Natural killer cell (primary cell): ENCODE results near the gene RFC4. TPM values are rescaled to one million over a fixed set of nuclear protein-coding genes. Genes with fewer than 3 reads are reported as not detected.

Source experiments
- ATAC-seq, 3 donors: fragments of 150-1000 bp in 2 of 3; fragments of 200-7000 bp in 1 of 3; cut with Tn5 transposase; 1 replicate in 1 of 3; 2 replicates in 2 of 3; pipeline ENCODE4 v1.10.0; 2021; ENCODE audit warnings: mild to moderate bottlenecking in 2 of 3, moderate library complexity in 2 of 3
- DNase-seq, 2 donors: peaks; one replicate each; pipeline versions ENCODE4 v3.0.0 to v3.0.0-alpha.2; 2013 to 2021; ENCODE audit warnings: mixed read lengths in 1 of 2
- H3K27ac ChIP-seq: one replicate; pipeline ENCODE4 v1.5.1; 2013; ENCODE audit warnings: mild to moderate bottlenecking, low read length
- H3K27me3 ChIP-seq: one replicate; pipeline ENCODE4 v1.6.1; 2013; ENCODE audit warnings: low read length; ENCODE audit not compliant: control insufficient read depth, insufficient read depth
- H3K36me3 ChIP-seq: one replicate; pipeline ENCODE4 v1.6.1; 2013; ENCODE audit warnings: low read length; ENCODE audit not compliant: control insufficient read depth, insufficient read depth
- H3K4me1 ChIP-seq: one replicate; pipeline ENCODE4 v1.6.1; 2013; ENCODE audit warnings: low read length; ENCODE audit not compliant: control insufficient read depth, insufficient read depth
- H3K4me3 ChIP-seq: one replicate; pipeline ENCODE4 v1.5.1; 2013; ENCODE audit warnings: low read length
- H3K9me3 ChIP-seq: one replicate; pipeline ENCODE4 v1.6.1; 2013; ENCODE audit warnings: low read length; ENCODE audit not compliant: control insufficient read depth, insufficient read depth
- H3K27ac Mint-ChIP-seq, 2 donors: one replicate each; pipeline ENCODE4 v1.8.0; 2022; ENCODE audit warnings: mild to moderate bottlenecking in 2 of 2, mixed read lengths in 2 of 2, moderate library complexity in 1 of 2
- H3K27me3 Mint-ChIP-seq, 2 donors: one replicate each; pipeline ENCODE4 v1.8.0; 2022; ENCODE audit warnings: low read depth in 2 of 2, mixed read lengths in 2 of 2
- H3K36me3 Mint-ChIP-seq: one replicate; pipeline ENCODE4 v1.8.0; 2022; ENCODE audit warnings: mixed read lengths
- H3K4me1 Mint-ChIP-seq, 2 donors: one replicate each; pipeline ENCODE4 v1.8.0; 2022; ENCODE audit warnings: mixed read lengths in 2 of 2
- H3K4me3 Mint-ChIP-seq: one replicate; pipeline ENCODE4 v1.8.0; 2022; ENCODE audit warnings: mild to moderate bottlenecking, moderate library complexity, mixed read lengths
- H3K9me3 Mint-ChIP-seq, 2 donors: one replicate each; pipeline ENCODE4 v1.8.0; 2022; ENCODE audit warnings: mixed read lengths in 2 of 2
- WGBS: methylation state at CpG from one replicate; pipeline ENCODE4 v1.1.7; 2013; ENCODE audit warnings: missing lambda C conversion rate; ENCODE audit not compliant: insufficient coverage; 5-methylcytosine and 5-hydroxymethylcytosine counted together
- intact Hi-C: fragments of 100-400 bp; cut with micrococcal nuclease; formaldehyde crosslinking; loops from one replicate; pipeline ENCODE4 v1.14.2; 2022
- total RNA-seq, 4 donors: library from RNA; stranded (reverse); fragments of 120-200 nt in 1 of 4; gene quantifications; one replicate each; pipeline versions ENCODE4 v1.2.3 to v1.2.4, GENCODE V29; 2013 to 2022
- TF ChIP-seq, protein P1 (sequence below): fragments of 200-600 bp; IDR thresholded peaks from one replicate; pipeline ENCODE4 v1.8.0; 2022; ENCODE audit warnings: antibody characterized with exemption

RFC4 gene
- total RNA-seq, 3 donors from 2014 or later (not counting 1 experiment from before 2014, with no cell fraction given): 16.8 to 21.6 (median 17.3) TPM

DNA sequence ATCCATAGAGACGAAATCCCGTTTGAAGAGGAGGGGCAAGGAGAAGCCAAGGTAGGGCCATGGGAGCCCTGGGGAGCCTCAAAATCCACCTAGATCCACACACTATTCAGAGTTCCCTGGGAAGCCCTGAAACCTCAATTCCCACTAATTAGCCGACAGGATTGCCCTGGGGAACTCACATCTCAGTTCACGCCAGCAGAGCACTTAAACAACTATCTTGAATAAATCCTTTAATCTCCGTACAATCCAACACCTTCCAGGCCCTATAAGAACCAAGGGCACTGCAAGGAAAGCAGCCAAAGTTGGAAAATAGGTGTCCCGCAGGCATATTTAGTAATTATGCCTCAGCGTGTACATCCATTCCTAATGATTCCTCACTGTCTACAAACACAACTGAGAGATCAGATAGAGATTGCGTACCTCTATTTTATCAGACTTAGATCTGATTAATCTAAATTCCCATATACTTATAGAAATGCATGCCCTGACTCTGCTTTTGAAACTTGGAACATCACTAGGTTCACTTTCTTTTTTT, 48.5 kb downstream of the RFC4 start:
- DNase-seq (no peak), ATAC-seq (no peak)
- Histone ChIP-seq H3K27ac (no peak overlapping the region), H3K36me3 (no peaks in the 10 kb centered on the region), H3K9me3 (no peaks in the 10 kb centered on the region), H3K4me3 (no peak overlapping the region), H3K27me3 (no peaks in the 10 kb centered on the region), H3K4me1 (no peaks in the 10 kb centered on the region)
- Mint-ChIP-seq H3K27ac (no peak overlapping the region), H3K4me3 (no peak overlapping the region), H3K9me3 (no peaks in the 10 kb centered on the region), H3K36me3 (no peaks in the 10 kb centered on the region), H3K27me3 (peaks cover 11 to 23% of the 10 kb centered on the region in 2 donors), H3K4me1 (no peaks in the 10 kb centered on the region)
- TF ChIP-seq, protein P1, sequence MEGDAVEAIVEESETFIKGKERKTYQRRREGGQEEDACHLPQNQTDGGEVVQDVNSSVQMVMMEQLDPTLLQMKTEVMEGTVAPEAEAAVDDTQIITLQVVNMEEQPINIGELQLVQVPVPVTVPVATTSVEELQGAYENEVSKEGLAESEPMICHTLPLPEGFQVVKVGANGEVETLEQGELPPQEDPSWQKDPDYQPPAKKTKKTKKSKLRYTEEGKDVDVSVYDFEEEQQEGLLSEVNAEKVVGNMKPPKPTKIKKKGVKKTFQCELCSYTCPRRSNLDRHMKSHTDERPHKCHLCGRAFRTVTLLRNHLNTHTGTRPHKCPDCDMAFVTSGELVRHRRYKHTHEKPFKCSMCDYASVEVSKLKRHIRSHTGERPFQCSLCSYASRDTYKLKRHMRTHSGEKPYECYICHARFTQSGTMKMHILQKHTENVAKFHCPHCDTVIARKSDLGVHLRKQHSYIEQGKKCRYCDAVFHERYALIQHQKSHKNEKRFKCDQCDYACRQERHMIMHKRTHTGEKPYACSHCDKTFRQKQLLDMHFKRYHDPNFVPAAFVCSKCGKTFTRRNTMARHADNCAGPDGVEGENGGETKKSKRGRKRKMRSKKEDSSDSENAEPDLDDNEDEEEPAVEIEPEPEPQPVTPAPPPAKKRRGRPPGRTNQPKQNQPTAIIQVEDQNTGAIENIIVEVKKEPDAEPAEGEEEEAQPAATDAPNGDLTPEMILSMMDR: no peak
- intact Hi-C loops: no loop called here
- WGBS: 95% methylated on average over 8 of the region's 8 CpGs

DNA sequence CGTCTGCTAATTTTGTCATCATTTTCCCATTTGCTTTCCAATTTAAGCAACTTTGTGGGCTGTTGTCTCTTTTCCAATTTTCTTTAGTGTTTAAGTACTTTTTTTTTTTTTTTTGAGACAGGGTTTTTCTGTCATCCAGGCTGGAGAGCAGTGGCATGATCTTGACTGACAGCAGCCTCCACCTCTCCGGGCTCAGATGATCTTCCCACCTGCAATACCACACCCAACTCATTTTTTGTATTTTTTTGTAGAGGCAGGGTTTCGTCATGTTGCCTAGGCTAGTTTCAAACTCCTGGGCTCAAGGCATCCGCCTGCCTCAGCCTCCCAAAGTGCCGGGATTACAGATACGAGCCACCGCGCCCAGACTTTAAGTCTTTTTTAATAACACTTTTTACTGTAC, 49.1 kb downstream of the RFC4 start:
- TF ChIP-seq, protein P1: no peak
- H3K27ac Mint-ChIP-seq: no peak overlapping the region

GRCh38 chr3:186754871-186755270, 51.4 kb downstream of the RFC4 start:
- H3K9me3 ChIP-seq: no peaks in the 10 kb centered on the region
- TF ChIP-seq, protein P1: no peak
- H3K36me3 Mint-ChIP-seq: no peaks in the 10 kb centered on the region
- H3K4me3 Mint-ChIP-seq: no peak overlapping the region
- no peak overlapping the region for H3K27ac Mint-ChIP-seq
- 92% methylated on average over 5 of the region's 5 CpGs for WGBS
- intact Hi-C loops: no loop called here
- H3K27me3 ChIP-seq: no peaks in the 10 kb centered on the region
- H3K4me1 ChIP-seq: no peaks in the 10 kb centered on the region
- H3K36me3 ChIP-seq: no peaks in the 10 kb centered on the region
- H3K9me3 Mint-ChIP-seq: no peaks in the 10 kb centered on the region
- ATAC-seq (no peak), DNase-seq (no peak)
- peaks cover 14 to 23% of the 10 kb centered on the region in 2 donors for H3K27me3 Mint-ChIP-seq
- no peak overlapping the region for H3K4me3 ChIP-seq
- no peak overlapping the region for H3K27ac ChIP-seq
- H3K4me1 Mint-ChIP-seq: no peaks in the 10 kb centered on the region

More for the DNA sequence above, 49.1 kb downstream of the RFC4 start:
- Histone ChIP-seq H3K4me1 (no peaks in the 10 kb centered on the region), H3K36me3 (no peaks in the 10 kb centered on the region), H3K4me3 (no peak overlapping the region), H3K27me3 (no peaks in the 10 kb centered on the region), H3K9me3 (no peaks in the 10 kb centered on the region), H3K27ac (no peak overlapping the region)
- ATAC-seq: no peak
- 88% methylated on average over 7 of the region's 8 CpGs for WGBS
- H3K4me1 Mint-ChIP-seq: no peaks in the 10 kb centered on the region
- H3K4me3 Mint-ChIP-seq: no peak overlapping the region
- intact Hi-C loops: no loop called here
- H3K27me3 Mint-ChIP-seq: peaks cover 11 to 23% of the 10 kb centered on the region in 2 donors
- H3K9me3 Mint-ChIP-seq: no peaks in the 10 kb centered on the region
- DNase-seq: no peak
- no peaks in the 10 kb centered on the region for H3K36me3 Mint-ChIP-seq

DNA sequence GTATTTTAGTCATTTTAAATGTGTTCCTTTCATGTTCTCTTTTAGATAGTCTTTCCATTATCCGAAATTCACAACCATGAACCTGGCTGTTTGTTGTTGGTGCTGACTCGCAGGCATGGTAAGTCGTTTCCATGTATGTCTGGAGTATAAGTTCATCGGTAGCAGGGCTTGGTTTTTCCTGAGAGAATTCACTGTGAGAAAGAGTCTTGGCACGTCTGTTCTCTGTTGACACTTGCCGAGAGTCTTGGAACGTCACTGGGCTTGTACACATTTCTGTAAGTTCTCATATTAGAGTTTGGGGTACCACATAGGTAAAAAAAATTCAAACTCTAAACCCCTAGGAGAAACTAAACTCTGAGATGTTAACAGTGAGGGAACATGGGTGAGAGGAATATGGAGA, 52.3 kb downstream of the RFC4 start:
- intact Hi-C loops: no loop called here
- Mint-ChIP-seq H3K27ac (no peak overlapping the region), H3K36me3 (no peaks in the 10 kb centered on the region), H3K9me3 (no peaks in the 10 kb centered on the region), H3K4me1 (no peaks in the 10 kb centered on the region), H3K27me3 (peaks cover 14 to 23% of the 10 kb centered on the region in 2 donors), H3K4me3 (no peak overlapping the region)
- no peak for DNase-seq
- H3K4me1 ChIP-seq: no peaks in the 10 kb centered on the region
- no peaks in the 10 kb centered on the region for H3K9me3 ChIP-seq
- no peak overlapping the region for H3K27ac ChIP-seq
- ATAC-seq: no peak
- H3K4me3 ChIP-seq: no peak overlapping the region
- no peaks in the 10 kb centered on the region for H3K36me3 ChIP-seq
- 78% methylated on average over 6 of the region's 7 CpGs for WGBS
- TF ChIP-seq, protein P1: no peak
- H3K27me3 ChIP-seq: no peaks in the 10 kb centered on the region
